GM19463 (cell line): ENCODE data around the gene ZNF598.

Experiments used
- ATAC-seq: cut with Tn5 transposase; IDR thresholded peaks from one replicate; pipeline ENCODE4 v1.9.1; 2021; ENCODE audit warnings: mild to moderate bottlenecking, moderate library complexity; ENCODE audit not compliant: unreplicated experiment

Gene ZNF598

DNA sequence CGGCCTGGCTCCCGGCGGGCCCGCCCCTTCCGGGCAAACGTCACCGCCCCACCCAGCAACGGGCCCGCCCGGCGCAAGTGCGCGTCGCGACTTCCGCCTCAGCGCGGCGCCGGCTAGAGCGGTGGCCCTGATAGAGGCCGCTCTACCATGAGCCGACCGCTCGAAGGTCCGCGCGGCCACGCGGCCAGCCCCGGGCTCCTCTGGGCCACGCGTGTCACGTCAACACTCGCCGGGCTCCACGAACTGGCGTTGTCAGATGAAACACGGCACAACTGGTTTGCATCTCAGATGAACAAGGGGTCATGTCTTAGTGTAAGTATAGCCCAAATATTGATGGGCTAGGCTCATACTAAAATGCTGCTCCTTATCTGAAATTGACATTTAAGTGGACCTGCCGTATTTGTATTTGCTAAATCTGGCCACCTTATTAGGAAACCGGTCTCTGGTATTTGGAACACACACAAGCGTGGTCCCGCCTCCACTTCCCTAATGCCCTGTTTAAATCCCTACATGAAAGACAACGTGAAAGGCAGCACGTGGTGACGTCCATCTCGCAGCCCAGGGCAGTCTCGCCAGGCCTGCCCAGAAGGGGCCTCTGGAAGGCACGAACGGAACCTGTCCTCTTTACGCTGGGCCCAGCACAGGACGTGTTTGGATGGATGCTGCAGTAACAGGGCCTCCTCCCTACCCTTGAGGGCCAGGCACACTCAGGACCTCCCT, at the start of gene ZNF598:
ZNF598 (minus strand) TSS at position 31 of the 720 bp plus-strand sequence.
- ATAC-seq = peak; percentile 90

DNA sequence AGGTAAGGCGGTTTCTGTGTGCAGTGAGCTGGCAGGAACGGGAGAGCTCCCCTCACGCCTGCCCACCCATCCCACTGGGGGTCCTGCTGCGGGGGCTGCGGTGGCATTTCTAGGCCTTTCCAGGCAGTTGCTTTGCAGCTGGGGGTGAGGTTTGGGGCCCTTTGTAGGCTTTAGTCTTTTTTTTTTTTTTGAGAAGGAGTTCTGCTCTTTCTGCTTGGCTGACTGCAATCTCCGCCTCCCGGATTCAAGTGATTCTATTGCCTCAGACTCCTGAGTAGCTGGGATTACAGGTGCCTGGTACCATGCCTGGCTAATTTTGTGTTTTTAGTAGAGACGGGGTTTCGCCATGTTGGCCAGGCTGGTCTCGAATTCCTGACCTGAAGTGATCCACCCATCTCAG, 49.3 kb upstream of the ZNF598 start:
- ATAC-seq = no peak

DNA sequence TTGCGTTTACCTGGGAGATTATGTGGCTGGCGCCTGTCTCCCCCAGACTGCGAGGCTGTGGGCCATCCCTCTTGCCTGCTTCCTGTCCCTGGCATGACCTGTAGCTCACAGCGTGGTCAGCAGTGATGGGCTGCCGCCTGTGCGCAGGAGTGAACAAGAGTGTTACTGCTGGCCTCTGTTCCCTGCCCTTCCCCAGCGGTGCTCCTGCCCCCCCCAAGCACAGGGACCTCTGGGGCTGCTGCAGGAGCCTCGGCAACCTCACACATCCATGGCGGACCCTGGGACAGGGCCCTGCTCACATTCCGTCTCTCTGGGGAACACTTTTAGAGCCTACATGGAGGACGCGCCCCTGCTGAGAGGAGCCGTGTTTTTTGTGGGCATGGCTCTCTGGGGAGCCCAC, 48.8 kb upstream of the ZNF598 start:
- no peak for ATAC-seq

DNA sequence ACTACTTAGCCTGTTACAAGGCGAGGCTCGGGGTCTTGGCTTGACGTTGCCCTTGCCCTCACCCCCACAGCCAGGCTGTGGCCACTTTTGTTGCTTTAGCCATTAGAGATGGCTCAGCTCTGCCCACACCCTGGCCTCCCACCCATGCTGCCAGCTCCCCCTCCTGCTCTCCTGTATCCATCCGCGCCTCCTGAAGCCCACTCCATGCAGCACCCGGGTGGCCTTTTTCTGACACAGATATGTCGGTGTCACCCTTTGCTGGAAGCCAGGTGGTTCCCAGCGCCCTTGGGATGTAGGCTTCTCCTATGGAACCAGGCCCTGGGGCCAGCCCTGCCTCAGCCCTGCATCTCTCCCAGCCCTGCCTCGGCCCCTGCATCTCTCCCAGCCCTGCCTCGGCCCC, 47.8 kb upstream of the ZNF598 start:
- ATAC-seq = no peak

DNA sequence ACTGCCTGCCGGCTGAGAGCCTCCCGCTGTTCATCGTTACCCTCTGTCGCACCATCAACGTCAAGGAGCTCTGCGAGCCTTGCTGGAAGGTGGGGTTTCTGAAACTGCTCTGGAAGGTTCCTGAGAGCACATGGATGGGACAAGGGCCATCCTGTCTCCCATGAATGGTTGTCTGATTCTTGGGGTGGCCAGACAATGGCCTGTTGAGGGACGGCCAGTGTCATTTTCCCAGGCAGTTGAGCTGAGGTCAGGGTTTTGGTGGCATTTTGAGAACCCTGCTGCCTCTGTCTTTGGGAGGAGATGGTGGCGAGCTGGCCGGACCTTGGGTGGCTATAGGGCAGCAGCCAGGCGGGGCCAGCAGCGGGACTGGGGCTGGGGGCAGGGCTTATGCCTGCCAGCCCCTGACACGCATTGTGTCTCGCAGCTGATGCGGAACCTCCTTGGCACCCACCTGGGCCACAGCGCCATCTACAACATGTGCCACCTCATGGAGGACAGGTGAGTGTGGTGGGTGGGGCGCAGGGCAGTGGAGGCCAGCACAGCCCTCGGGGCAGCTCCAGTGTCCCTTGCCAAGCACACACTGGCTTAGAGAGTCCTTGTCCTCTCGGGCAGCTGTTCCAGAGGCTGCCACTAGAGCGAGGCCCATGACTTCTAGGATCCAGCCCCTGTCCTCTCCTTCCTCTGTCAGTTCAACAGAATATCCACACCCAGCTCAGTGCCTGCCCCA, 47.2 kb upstream of the ZNF598 start:
- ATAC-seq = no peak

DNA sequence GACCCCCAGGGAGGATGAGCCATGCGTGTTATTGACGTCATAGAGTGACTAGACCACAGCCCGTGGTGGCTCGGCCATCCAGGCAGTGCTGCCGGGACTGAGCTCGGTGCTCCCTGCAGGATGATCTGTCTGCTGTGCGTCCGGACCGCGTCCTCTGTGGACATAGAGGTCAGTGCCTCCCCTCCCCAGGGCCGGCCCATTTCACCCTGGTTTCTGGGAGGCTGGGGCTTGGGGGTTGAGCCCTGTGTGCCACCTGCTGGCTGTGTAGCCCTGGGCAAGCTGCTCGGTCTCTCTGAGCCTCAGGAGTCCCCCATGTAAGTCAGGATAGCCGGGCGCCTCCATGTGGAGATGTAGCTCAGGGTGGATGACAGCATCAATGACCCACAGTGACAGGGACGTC, 46.5 kb upstream of the ZNF598 start:
- ATAC-seq = no peak

DNA sequence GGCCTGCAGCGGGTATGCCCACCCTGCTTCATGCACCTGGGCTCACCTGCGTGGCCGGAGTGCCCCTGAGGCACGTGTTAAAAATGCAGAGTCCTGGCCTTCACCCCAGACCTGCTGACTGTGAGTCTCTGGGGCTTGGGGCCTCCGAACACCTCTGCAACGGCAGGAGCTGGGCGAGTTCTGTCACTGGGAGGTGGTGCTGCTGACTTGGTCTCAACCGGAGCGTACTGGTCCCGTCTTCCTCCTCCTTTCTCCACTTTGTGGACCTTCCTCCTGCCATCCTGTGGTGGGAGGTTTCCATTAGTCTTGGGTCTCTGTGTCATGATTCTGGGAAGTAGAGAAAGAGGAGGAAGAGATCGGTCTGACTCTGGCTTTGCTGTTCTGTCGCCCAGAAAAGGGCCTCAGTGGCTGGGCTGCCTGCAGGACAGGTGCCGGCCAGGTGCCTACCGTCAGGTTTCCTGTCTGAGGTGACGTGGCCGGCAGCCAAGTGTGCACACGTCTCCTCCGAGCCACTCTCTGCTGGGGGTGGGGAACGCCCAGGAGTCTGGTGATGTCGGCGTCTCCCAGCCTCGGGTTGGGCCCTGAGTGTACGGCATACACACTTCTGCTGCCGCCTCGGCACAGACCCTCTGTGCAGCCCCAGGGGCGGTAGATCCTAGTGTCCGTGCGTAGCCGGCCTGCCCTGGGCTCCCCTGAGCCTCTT, 45.1 kb upstream of the ZNF598 start:
- ATAC-seq = no peak

DNA sequence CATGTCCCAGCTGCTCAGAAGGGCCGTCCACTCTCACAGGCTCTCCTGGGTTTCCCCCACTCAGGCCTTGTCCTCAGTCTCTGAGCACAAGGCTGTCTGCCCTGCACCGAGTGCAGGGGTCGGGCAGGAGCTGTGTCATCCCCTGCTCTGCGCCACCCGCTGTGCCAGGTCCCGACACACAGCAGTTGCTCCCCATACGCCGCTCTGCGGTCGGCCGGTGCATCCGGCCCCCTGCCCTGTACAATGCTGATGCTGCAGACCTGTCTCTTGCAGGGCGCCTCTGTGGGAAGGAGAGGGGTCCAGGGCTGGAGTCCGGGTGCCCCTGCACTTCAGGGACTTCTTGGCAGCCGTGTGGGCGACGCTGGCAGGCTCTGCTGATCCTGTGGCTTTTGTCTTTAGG, 44.3 kb upstream of the ZNF598 start:
- ATAC-seq = no peak

DNA sequence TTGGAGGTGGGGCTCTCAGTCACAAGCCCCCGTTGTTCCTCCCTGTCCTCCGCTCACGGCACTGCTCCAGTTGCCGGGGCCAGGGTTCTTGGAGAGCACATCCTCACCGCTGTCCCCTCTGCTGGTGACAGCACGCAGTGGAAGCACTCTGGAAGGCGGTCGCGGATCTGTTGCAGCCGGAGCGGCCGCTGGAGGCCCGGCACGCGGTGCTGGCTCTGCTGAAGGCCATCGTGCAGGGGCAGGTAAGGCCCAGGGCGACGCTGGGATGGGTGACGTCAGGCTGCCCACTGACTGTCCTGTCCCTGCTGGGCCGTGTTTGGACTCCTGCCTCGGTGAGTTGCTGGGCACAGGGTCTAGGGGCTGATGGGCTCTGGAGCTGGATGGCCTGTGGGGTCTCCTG, 43.6 kb upstream of the ZNF598 start:
- no peak for ATAC-seq

DNA sequence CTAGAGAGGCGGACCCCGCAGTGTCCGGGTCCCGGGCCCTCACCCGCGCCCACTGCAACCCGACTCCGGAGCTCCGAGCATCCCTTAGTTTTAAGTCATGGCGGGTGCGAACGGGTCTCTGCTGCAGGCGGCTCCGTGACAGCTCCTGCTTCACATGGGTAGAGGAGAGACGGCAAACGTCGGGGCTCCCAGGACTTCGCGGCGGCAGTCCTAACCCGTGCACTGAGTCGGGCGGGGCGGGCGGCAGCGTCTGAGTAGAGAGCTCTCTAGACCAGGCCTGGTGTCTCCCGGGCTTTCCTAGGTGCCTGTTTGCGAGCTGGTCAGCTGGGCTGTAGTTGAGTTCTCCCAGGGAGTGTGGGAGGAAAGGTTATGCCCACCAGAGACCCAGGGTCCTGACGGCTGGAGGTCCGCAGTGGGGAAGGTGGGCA, 38.5 kb upstream of the ZNF598 start:
- no peak for ATAC-seq

DNA sequence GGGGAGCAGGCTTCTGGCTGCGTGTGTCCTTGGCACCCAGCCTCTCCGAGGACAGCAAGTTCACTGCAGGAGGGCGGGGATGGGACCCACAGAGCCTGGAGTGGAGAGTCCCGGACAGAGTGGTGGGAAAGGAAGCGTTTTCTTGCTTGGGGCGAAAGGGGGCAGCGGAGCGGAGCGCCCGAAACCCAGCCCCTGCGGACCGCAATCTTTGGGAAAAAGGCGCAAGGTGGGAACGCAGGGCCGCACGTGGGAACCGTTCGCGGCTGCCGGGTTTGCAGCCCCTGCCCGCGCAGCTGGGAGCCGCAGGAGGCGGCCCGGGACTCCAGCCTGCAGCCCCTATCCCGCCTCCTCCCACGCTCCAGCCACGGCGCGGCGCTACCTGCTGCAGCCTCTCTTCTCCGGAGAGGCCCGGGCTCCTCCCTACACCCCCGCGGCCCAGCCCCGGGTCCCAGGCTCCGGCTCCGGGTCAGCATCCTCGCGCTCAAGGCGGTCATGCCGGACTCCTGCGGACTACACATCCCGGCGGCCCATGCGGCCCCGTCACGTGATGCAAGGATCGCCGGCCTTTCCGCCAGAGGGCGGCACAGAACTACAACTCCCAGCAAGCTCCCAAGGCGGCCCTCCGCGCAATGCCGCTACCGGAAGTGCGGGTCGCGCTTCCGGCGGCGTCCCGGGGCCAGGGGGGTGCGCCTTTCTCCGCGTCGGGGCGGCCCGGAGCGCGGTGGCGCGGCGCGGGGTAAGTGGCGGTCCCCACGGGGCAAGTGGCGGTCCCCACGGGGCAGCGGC, 37.9 kb upstream of the ZNF598 start, which contains the start of the genes NTHL1 and TSC2:
NTHL1 (minus strand) TSS at position 505 of the 786 bp plus-strand sequence; CDS start at position 494, 11 bp downstream.
TSC2 (plus strand) TSS at position 656 of the 786 bp plus-strand sequence. CDS start 631 bp downstream, outside the sequence.
- ATAC-seq = peak; percentile 90

DNA sequence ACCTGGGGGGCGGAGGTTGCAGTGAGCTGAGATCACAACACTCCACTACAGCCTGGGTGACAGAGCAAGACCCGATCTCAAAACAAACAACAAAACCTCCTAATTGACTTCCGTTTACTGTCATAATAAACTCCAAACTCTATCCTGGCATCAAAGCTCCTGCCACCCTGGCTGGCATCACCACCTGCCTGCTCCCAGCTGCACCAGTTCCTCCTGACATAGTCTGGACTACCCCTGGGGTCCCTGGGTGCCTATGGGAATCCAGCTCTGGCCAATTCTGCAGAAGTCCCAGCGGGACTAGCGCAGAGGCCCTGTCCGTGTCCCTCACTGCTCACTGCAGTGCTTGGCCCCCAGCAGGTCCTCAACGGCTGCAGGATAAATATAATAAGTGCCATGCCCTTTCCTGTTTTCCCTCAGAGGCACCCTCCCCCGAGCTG, 37.3 kb upstream of the ZNF598 start:
- no peak for ATAC-seq

DNA sequence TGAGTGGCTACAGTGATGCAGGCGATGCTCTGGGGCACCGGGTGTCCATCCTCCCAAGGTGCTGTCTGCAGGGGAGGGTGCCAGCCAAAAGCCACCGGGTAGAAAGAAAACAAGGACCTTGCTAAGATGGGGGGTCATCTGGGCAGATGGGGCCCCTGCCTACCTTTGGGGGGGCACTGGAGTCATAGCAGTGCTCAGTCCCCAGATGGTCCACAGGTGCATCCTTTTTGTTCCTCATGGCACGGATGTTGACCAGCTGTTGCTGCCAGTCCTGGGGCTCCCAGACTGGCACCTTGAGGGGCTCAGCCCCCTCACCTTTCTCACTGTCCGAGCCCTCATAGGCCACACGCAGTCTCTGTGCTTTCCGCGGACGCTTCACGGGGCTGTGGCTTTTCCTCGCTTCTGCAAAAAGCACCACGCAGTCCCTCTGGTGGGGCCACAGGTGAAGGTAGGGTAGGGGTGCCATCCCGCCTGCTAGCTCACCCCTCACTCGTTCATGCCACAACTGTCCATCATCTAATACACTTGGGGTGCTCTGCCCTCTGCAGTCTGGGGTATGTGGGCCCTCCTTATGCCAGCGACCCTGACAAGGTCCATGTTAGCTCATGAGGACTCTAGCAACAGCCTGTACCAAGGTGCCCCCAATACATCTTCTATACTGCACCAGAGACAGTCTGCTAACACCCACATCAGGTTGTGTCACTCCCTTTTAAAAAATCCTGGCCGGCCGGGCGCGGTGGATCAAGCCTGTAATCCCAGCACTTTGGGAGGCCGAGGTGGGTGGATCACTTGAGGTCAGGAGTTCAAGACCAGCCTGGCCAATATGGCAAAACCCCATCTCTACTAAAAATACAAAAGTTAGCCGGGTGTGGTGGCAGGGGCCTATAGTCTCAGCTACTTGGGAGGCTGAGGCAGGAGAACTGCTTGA, 36.6 kb upstream of the ZNF598 start:
- no peak for ATAC-seq

DNA sequence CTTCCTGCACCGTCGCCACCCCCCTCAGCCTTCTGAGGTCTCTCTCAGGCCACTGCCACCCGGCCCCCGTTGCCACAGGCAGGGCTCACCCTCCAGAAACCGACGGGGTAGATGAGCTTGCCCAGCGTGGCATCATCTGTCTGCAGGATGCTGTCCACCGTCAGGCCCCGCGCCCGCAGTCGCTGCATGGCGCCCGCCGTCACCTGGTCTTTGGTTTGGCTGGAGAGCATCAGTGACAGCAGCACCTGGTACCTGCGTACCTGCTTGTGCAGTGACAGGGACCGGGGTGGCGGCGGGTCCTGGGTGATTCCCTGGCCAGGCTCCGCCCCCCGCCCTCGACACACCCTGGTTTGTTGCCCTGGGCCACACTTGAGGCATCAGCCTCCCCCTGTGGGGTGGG, 34.9 kb upstream of the ZNF598 start:
- ATAC-seq = no peak

DNA sequence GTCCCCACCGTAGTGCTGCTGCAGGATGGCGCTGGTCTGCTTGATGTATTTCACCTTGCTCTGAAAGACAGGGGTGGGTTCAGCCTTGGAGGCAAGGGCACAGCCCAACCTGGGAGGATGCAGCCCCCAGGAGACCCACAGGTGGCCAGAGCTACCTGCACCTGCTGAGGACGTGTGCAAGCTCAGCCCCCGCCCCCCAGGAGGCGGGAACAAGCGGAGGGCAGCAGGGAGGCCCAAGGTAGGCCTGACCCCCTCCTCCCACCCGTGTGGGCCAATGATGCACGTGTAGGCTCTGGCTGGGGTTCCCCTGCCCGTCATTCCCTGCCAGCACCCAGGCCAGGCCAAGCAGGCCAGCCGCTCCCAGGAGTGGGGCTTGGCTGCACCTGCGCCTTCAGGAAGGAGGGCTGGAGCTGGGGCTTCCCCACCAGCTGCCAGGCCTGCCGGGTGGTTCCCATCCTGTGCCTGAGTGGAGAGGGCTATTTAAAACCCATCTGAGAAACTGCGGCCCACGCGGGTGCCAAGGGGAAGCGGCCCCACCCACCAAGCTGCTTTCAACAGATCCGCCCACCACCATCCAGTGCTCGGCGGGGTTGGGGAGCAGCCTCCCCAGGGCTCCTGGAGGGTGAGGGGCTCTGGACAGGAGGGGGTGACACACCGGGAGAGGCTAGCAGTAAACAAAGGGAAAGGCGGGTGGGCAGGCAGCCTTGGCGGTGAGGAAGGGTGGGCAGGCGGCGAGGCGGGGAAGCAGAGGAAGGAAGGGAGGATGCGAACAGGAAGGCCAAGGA, 34.2 kb upstream of the ZNF598 start:
- no peak for ATAC-seq

DNA sequence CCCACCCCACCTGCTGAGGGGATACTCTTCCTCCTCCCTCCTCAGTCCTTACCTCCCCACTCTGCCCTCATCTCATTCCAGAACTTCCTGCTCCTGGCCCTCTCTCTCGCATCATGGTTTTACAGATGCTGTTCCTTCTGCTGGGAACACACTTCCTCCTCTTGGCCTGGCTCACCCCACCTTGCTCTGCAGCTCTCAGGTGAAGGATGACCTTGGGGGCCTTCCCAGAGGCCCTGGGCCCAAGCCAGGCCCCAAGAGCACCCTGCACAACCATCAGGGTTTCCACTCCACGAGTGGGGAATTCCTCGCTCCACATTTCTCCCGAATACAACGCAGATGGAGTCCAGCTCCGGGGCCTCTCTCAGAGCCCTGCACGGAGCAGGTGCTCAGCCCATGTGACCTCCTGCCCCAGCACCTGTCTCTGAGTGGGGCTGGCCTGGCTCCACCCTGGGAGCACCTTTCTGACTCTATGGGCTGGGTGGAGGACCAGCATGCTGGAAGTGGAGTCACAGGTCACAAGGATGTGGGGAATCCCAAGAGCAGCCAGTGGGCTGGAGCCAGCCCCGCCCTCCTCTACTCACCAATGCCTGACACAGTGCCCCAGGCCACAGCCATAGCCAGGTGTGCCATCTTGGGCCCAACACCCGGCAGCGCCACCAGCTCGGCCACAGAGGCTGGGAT, 33.5 kb upstream of the ZNF598 start:
- ATAC-seq = no peak

DNA sequence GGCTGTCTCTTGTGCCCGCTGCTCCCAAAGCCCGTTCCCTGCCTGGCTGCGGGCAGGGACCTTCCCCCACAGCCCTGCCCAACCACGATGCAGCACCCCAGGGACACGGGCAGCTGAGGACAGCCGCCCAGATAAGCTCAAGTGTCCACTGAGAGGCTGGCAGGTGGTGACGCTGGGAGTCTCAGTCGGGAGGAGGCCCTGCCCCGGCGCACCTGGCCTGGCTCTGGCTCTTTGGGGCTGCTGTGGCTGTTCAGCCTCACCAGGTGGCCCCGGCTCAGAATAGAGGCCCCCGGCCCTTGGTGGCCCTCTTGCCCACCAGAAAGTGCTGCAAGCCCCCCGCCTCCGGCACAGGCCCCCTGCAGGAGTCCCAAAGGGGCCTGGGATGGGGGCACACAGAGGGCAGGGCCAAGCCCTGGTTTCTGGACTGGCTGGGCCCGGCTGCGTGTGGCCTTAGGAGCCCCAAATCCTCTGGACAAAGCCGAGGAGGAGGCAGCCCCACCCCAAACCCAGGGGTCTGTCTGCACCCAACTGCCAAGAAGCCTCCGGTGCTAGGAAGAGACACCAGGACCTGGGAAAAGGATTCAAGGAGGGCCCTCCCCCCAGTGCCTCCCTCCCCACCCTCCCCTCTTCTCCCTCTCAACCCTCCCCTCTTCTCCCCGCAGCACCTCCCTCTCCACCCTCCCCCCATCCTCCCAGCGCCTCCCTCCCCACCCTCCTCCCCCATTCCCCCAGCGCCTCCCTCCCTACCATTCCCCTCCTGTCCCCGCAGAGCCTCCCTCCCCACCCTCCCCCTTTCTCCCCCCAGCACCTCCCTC, 32.8 kb upstream of the ZNF598 start:
- ATAC-seq = no peak
